ENCODE data around the gene MAP3K15.

MAP3K15 gene, protein sequence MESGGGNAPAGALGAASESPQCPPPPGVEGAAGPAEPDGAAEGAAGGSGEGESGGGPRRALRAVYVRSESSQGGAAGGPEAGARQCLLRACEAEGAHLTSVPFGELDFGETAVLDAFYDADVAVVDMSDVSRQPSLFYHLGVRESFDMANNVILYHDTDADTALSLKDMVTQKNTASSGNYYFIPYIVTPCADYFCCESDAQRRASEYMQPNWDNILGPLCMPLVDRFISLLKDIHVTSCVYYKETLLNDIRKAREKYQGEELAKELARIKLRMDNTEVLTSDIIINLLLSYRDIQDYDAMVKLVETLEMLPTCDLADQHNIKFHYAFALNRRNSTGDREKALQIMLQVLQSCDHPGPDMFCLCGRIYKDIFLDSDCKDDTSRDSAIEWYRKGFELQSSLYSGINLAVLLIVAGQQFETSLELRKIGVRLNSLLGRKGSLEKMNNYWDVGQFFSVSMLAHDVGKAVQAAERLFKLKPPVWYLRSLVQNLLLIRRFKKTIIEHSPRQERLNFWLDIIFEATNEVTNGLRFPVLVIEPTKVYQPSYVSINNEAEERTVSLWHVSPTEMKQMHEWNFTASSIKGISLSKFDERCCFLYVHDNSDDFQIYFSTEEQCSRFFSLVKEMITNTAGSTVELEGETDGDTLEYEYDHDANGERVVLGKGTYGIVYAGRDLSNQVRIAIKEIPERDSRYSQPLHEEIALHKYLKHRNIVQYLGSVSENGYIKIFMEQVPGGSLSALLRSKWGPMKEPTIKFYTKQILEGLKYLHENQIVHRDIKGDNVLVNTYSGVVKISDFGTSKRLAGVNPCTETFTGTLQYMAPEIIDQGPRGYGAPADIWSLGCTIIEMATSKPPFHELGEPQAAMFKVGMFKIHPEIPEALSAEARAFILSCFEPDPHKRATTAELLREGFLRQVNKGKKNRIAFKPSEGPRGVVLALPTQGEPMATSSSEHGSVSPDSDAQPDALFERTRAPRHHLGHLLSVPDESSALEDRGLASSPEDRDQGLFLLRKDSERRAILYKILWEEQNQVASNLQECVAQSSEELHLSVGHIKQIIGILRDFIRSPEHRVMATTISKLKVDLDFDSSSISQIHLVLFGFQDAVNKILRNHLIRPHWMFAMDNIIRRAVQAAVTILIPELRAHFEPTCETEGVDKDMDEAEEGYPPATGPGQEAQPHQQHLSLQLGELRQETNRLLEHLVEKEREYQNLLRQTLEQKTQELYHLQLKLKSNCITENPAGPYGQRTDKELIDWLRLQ (N-terminal part only)

GRCh38 chrX:19514791-19515614 is at the start of gene MAP3K15:
MAP3K15 (minus strand) TSS chrX:19515508; CDS start chrX:19515261, 247 bp downstream.
- Histone ChIP-seq H3K27me3 (ENCODE audit: control insufficient read depth, insufficient read depth, low read length) (no peaks in the 10 kb centered on the region), H3K4me1 (ENCODE audit: control insufficient read depth, insufficient read depth, low read length) (no peaks in the 10 kb centered on the region), H3K4me3 (ENCODE audit: low read length) (no peak within 1 kb of the TSS), H3K27ac (ENCODE audit: low read depth, low read length) (no peak within 1 kb of the TSS), H3K9ac (ENCODE audit: low read length) (no peak within 1 kb of the TSS), H3K36me3 (ENCODE audit: control insufficient read depth, insufficient read depth, low read length) (no peaks in the 10 kb centered on the region)

DNA sequence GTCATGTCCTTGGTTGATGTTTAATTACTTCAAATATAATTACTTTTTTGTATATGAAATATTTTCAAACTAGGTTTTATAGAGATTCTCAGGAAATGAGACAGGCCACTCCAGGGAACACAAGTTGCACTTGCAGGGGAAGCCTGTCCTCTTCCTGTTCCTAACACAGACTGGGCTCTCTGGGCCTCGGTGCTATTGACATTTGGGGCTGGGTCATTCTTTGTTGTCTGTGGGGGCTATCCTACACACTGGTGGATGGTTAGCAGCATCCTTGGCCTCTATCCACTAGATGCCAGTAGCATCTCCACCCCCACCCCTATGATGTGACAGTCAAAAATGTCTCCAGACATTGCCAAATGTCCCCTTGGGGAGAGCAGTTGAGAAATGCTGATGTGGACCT is 49.3 kb upstream of the MAP3K15 start:
- no peak overlapping the region for H3K4me3 ChIP-seq (ENCODE audit: low read length)
- no peak overlapping the region for H3K27ac ChIP-seq (ENCODE audit: low read depth, low read length)
- no peaks in the 10 kb centered on the region for H3K36me3 ChIP-seq (ENCODE audit: control insufficient read depth, insufficient read depth, low read length)
- H3K4me1 ChIP-seq (ENCODE audit: control insufficient read depth, insufficient read depth, low read length): no peaks in the 10 kb centered on the region
- no peaks in the 10 kb centered on the region for H3K27me3 ChIP-seq (ENCODE audit: control insufficient read depth, insufficient read depth, low read length)
- H3K9ac ChIP-seq (ENCODE audit: low read length): no peak overlapping the region

DNA sequence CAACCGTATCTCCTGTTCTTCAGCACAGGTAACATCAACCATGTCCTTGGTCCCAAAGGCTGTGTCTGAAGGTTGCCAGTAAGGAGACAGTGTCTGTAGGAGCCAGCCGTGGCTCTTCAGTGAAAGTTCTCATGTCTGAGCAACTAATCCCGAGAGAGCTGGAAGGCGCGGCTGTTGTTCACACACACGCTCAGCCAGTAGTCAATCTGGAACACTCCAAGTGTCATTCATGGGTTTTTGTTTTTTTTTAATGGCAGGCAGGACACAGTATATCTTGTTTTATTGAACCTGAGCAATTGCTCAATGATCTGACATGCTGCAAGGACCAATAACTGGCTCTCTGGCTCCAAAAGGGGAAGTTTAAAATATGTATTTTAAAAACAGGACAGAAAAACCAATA is 48.4 kb upstream of the MAP3K15 start:
- H3K9ac ChIP-seq (ENCODE audit: low read length): no peak overlapping the region
- no peaks in the 10 kb centered on the region for H3K4me1 ChIP-seq (ENCODE audit: control insufficient read depth, insufficient read depth, low read length)
- no peaks in the 10 kb centered on the region for H3K27me3 ChIP-seq (ENCODE audit: control insufficient read depth, insufficient read depth, low read length)
- H3K27ac ChIP-seq (ENCODE audit: low read depth, low read length): no peak overlapping the region
- no peaks in the 10 kb centered on the region for H3K36me3 ChIP-seq (ENCODE audit: control insufficient read depth, insufficient read depth, low read length)
- H3K4me3 ChIP-seq (ENCODE audit: low read length): no peak overlapping the region

DNA sequence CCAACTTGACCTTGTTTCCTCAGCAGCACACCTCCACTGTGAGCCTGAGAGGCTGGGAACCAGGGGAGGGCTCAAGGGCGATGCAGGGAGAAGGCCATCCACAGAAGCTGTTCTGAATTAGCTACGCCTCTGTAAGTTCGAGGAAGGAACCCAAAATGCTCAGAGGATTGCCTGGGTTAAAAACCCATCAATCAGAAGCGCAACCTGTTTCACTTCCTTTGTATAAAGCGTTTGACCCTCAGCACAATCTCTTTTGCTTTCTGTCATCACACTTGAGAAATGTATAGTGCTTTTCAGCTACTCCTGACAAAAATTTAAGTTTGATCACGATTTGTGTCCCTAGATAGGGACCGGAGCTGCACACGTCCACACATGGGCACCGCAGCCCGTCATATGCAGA is 48.0 kb upstream of the MAP3K15 start:
- H3K27me3 ChIP-seq (ENCODE audit: control insufficient read depth, insufficient read depth, low read length): no peaks in the 10 kb centered on the region
- H3K27ac ChIP-seq (ENCODE audit: low read depth, low read length): no peak overlapping the region
- H3K4me1 ChIP-seq (ENCODE audit: control insufficient read depth, insufficient read depth, low read length): no peaks in the 10 kb centered on the region
- no peak overlapping the region for H3K4me3 ChIP-seq (ENCODE audit: low read length)
- H3K36me3 ChIP-seq (ENCODE audit: control insufficient read depth, insufficient read depth, low read length): no peaks in the 10 kb centered on the region
- no peak overlapping the region for H3K9ac ChIP-seq (ENCODE audit: low read length)

GRCh38 chrX:19560611-19561010 is 45.3 kb upstream of the MAP3K15 start:
- no peaks in the 10 kb centered on the region for H3K27me3 ChIP-seq (ENCODE audit: control insufficient read depth, insufficient read depth, low read length)
- H3K4me3 ChIP-seq (ENCODE audit: low read length): no peak overlapping the region
- no peaks in the 10 kb centered on the region for H3K36me3 ChIP-seq (ENCODE audit: control insufficient read depth, insufficient read depth, low read length)
- H3K27ac ChIP-seq (ENCODE audit: low read depth, low read length): no peak overlapping the region
- no peak overlapping the region for H3K9ac ChIP-seq (ENCODE audit: low read length)
- H3K4me1 ChIP-seq (ENCODE audit: control insufficient read depth, insufficient read depth, low read length): no peaks in the 10 kb centered on the region

- Histone ChIP-seq H3K4me1 (ENCODE audit: control insufficient read depth, insufficient read depth, low read length) (no peaks in the 10 kb centered on the region), H3K36me3 (ENCODE audit: control insufficient read depth, insufficient read depth, low read length) (no peaks in the 10 kb centered on the region), H3K4me3 (ENCODE audit: low read length) (no peak overlapping the region), H3K27ac (ENCODE audit: low read depth, low read length) (no peak overlapping the region), H3K27me3 (ENCODE audit: control insufficient read depth, insufficient read depth, low read length) (peaks cover 1% of the 10 kb centered on the region), H3K9ac (ENCODE audit: low read length) (no peak overlapping the region)
These were observed 42.5 kb upstream of the MAP3K15 start for GRCh38 chrX:19557822-19558221.

GRCh38 chrX:19556202-19556601 is 40.9 kb upstream of the MAP3K15 start:
- Histone ChIP-seq H3K36me3 (ENCODE audit: control insufficient read depth, insufficient read depth, low read length) (no peaks in the 10 kb centered on the region), H3K4me3 (ENCODE audit: low read length) (no peak overlapping the region), H3K9ac (ENCODE audit: low read length) (no peak overlapping the region), H3K27ac (ENCODE audit: low read depth, low read length) (no peak overlapping the region), H3K27me3 (ENCODE audit: control insufficient read depth, insufficient read depth, low read length) (peaks cover 2% of the 10 kb centered on the region), H3K4me1 (ENCODE audit: control insufficient read depth, insufficient read depth, low read length) (no peaks in the 10 kb centered on the region)

DNA sequence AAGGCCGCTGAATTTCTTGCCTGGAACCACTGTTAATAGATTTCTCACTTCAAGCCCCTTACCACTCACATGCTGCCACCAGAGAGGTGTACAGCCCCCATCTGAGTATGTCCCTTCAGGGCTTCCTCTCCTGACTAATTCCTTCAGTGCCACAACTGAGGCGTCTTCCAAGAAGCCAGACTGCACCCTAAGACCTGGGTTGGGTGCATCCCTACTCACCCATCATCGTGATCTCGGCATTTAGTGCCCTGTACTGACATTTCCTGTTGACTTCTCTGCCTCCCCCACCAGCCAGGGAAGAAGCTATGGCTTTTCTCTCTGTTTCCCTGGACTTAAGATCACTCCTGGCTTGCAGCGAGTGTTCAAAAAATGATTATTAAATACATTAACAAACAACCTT is 40.4 kb upstream of the MAP3K15 start:
- Histone ChIP-seq H3K4me3 (ENCODE audit: low read length) (no peak overlapping the region), H3K27me3 (ENCODE audit: control insufficient read depth, insufficient read depth, low read length) (peaks cover 2% of the 10 kb centered on the region), H3K36me3 (ENCODE audit: control insufficient read depth, insufficient read depth, low read length) (no peaks in the 10 kb centered on the region), H3K4me1 (ENCODE audit: control insufficient read depth, insufficient read depth, low read length) (no peaks in the 10 kb centered on the region), H3K27ac (ENCODE audit: low read depth, low read length) (no peak overlapping the region), H3K9ac (ENCODE audit: low read length) (no peak overlapping the region)

DNA sequence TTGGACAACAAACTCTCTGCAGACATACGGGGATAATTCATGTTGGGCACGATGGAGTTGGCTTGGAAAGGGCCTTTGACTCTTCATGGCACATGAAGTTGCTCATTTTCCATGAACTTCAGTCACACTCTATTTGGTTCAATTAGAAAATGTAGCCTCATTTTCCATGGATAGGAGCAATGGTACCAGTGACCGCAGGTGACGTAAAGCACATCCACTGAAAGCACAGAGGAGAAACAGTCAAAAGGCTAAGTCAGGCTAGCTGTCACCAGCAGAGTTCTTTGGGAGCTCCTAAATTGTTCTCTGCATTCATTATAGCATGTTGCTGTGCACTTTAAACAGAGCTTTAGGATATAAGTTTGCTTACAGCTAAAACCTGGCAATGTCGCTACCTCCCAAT is 39.9 kb upstream of the MAP3K15 start:
- H3K36me3 ChIP-seq (ENCODE audit: control insufficient read depth, insufficient read depth, low read length): no peaks in the 10 kb centered on the region
- H3K27me3 ChIP-seq (ENCODE audit: control insufficient read depth, insufficient read depth, low read length): peaks cover 2% of the 10 kb centered on the region
- H3K4me3 ChIP-seq (ENCODE audit: low read length): no peak overlapping the region
- H3K4me1 ChIP-seq (ENCODE audit: control insufficient read depth, insufficient read depth, low read length): no peaks in the 10 kb centered on the region
- H3K9ac ChIP-seq (ENCODE audit: low read length): no peak overlapping the region
- H3K27ac ChIP-seq (ENCODE audit: low read depth, low read length): no peak overlapping the region

DNA sequence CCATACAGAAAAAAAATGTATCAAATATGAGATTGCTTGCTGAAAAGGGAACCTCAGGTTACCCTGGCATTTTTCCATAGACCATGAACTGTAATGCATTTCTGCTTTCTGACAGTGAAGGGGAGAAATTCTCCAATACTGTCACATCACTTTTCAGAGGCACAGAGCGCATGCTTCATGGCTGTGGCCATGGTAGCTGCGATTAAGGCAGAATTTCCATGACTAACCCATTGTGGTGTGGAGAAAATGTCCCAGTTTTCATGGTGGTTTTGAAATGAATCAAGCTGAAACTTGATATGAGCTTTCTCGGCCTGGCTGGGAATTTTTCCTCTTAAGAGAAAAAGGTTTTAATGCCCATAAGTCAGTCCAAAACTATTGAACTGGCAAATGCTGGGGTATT is 39.5 kb upstream of the MAP3K15 start:
- H3K27ac ChIP-seq (ENCODE audit: low read depth, low read length): no peak overlapping the region
- no peak overlapping the region for H3K9ac ChIP-seq (ENCODE audit: low read length)
- H3K4me3 ChIP-seq (ENCODE audit: low read length): no peak overlapping the region
- H3K36me3 ChIP-seq (ENCODE audit: control insufficient read depth, insufficient read depth, low read length): no peaks in the 10 kb centered on the region
- no peaks in the 10 kb centered on the region for H3K4me1 ChIP-seq (ENCODE audit: control insufficient read depth, insufficient read depth, low read length)
- peaks cover 2% of the 10 kb centered on the region for H3K27me3 ChIP-seq (ENCODE audit: control insufficient read depth, insufficient read depth, low read length)

- Histone ChIP-seq H3K4me1 (ENCODE audit: control insufficient read depth, insufficient read depth, low read length) (no peaks in the 10 kb centered on the region), H3K27ac (ENCODE audit: low read depth, low read length) (no peak overlapping the region), H3K27me3 (ENCODE audit: control insufficient read depth, insufficient read depth, low read length) (peaks cover 2% of the 10 kb centered on the region), H3K36me3 (ENCODE audit: control insufficient read depth, insufficient read depth, low read length) (no peaks in the 10 kb centered on the region), H3K4me3 (ENCODE audit: low read length) (no peak overlapping the region), H3K9ac (ENCODE audit: low read length) (no peak overlapping the region)
These were observed 37.5 kb upstream of the MAP3K15 start for GRCh38 chrX:19552793-19553192.
